ENCODE results near the gene RTL3. TPM values are rescaled to one million over a fixed set of nuclear protein-coding genes. Genes with fewer than 3 reads are reported as not detected.

The RTL3 gene
- total RNA-seq, 2 donors from 2014 or later, result not detected

DNA sequence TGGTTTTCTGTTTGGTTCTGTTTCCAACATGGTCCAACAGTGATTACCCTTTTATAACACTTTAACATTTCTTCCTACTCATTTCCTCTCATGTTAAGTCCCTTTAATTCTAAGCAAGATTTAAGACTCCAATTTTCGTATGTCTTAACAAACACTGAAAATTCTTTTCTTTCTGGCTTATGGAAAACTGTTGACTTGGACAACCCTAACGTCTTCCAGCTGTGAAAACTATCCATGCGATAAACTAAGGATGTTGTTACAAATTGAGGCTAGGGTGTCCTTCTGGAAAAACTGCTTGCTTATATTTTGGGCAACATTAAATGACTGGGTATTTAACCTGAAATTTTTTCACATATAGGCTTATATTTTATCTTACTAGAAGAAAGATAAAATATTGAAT is 33.9 kb upstream of the RTL3 start:
- H3K36me3 ChIP-seq, result no peaks in the 10 kb centered on the region
- DNase-seq, result no peak
- H3K27ac ChIP-seq, result no peak overlapping the region
- no peaks in the 10 kb centered on the region for H3K9me3 ChIP-seq
- no peak overlapping the region for H3K4me3 ChIP-seq
- TF ChIP-seq, protein P1, sequence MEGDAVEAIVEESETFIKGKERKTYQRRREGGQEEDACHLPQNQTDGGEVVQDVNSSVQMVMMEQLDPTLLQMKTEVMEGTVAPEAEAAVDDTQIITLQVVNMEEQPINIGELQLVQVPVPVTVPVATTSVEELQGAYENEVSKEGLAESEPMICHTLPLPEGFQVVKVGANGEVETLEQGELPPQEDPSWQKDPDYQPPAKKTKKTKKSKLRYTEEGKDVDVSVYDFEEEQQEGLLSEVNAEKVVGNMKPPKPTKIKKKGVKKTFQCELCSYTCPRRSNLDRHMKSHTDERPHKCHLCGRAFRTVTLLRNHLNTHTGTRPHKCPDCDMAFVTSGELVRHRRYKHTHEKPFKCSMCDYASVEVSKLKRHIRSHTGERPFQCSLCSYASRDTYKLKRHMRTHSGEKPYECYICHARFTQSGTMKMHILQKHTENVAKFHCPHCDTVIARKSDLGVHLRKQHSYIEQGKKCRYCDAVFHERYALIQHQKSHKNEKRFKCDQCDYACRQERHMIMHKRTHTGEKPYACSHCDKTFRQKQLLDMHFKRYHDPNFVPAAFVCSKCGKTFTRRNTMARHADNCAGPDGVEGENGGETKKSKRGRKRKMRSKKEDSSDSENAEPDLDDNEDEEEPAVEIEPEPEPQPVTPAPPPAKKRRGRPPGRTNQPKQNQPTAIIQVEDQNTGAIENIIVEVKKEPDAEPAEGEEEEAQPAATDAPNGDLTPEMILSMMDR (IDR thresholded peaks at IDR 0.05), result no peak
- H3K4me1 ChIP-seq, result no peaks in the 10 kb centered on the region
- no peak overlapping the region for H3K9ac ChIP-seq (ENCODE audit: low read depth in 2 of 2, low read length in 2 of 2)
- intact Hi-C loops (cut with DNase I), result no loop called here
- no peaks in the 10 kb centered on the region for H3K27me3 ChIP-seq

DNA sequence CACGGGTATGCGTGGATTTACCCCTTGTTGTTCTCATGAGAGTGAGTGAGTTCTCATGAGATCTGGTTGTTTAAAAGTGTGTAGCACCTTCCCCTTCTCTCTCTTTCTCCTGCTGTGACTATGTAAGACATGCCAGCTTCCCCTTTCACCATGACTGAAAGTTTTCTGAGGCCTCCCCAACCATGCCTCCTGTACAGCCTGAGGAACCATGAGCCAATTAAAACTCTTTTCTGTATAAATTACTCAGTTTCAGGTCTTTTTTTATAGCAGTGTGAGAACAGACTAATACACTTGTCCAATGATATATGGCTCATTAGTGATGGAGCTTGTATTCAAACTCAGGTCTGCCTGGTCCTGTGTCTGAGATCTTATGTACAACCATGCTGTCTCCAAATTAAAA is 28.5 kb upstream of the RTL3 start:
- H3K9me3 ChIP-seq, result no peaks in the 10 kb centered on the region
- H3K4me1 ChIP-seq, result no peaks in the 10 kb centered on the region
- H3K27ac ChIP-seq, result no peak overlapping the region
- TF ChIP-seq, protein P1 (IDR thresholded peaks at IDR 0.05), result no peak
- intact Hi-C loops (cut with DNase I), result no loop called here
- no peak overlapping the region for H3K9ac ChIP-seq (ENCODE audit: low read depth in 2 of 2, low read length in 2 of 2)
- no peak for DNase-seq
- H3K27me3 ChIP-seq, result no peaks in the 10 kb centered on the region
- no peaks in the 10 kb centered on the region for H3K36me3 ChIP-seq
- H3K4me3 ChIP-seq, result no peak overlapping the region

DNA sequence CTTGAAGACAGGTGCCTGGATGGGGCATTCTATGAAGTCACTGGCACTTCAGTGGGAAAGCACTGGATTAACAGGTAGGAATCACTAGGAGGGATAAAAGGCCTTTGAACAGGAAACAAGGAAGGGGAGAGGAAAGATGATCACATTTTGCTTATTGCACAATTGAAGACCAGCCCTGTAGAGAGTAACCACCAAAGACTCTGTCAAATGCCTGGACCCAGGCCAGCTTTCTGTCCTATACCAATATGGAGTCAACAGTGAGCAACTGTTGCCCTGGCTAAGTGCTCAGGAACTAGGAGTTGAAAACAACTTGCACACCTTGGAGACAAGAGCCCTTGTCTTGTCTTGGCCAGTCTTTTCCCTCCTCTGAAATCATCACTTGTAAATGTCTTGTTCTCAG is 14.1 kb upstream of the RTL3 start:
- TF ChIP-seq, protein P1 (IDR thresholded peaks at IDR 0.05), result no peak
- no peaks in the 10 kb centered on the region for H3K27me3 ChIP-seq
- H3K4me3 ChIP-seq, result no peak overlapping the region
- no peaks in the 10 kb centered on the region for H3K36me3 ChIP-seq
- no peaks in the 10 kb centered on the region for H3K4me1 ChIP-seq
- intact Hi-C loops (cut with DNase I), result no loop called here
- H3K27ac ChIP-seq, result no peak overlapping the region
- H3K9ac ChIP-seq (ENCODE audit: low read depth in 2 of 2, low read length in 2 of 2), result no peak overlapping the region
- no peaks in the 10 kb centered on the region for H3K9me3 ChIP-seq
- DNase-seq, result no peak

DNA sequence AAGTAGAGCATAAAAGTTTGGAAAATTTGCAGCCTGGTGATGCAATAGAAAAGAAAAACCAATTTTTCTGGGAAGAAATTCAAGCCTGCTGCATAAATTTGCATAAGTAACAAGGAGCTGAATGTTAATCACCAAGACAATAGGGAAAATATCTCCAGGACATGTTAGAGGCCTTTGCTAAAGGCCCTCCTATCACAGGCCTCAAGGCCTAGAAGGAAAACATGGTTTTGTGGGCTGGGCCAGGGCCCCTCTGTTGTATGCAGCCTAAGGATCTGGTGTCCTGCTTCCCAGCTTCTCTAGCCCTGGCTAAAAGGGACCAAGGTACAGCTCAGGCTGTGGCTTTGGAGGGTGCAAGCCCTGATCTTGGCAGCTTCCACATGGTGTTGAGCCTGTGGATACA is 6.2 kb upstream of the RTL3 start:
- no peak for DNase-seq
- H3K4me3 ChIP-seq, result no peak overlapping the region
- H3K4me1 ChIP-seq, result no peaks in the 10 kb centered on the region
- H3K9ac ChIP-seq (ENCODE audit: low read depth in 2 of 2, low read length in 2 of 2), result no peak overlapping the region
- TF ChIP-seq, protein P1 (IDR thresholded peaks at IDR 0.05), result no peak
- H3K27ac ChIP-seq, result no peak overlapping the region
- no peaks in the 10 kb centered on the region for H3K9me3 ChIP-seq
- intact Hi-C loops (cut with DNase I), result no loop called here
- no peaks in the 10 kb centered on the region for H3K27me3 ChIP-seq
- H3K36me3 ChIP-seq, result no peaks in the 10 kb centered on the region

DNA sequence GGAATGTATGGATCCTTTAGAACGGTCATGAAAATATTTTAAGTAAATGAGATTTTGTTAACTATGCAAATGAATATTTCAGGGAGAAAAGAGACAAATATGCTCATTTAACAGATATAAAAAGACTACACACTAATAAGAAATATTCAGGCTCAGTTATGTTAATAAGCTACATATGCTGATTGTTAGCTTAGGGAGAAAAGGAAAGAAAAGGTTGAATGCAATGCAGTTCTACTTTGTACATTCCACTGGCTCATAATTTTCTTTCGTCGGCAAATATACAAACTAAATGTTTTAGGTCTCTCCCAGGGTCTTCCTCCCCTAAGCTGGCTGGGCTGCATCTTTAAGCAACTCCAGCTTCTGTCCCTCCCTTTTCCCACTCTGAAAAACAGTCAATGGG is 2.7 kb upstream of the RTL3 start:
- TF ChIP-seq, protein P1 (IDR thresholded peaks at IDR 0.05), result no peak
- no peaks in the 10 kb centered on the region for H3K4me1 ChIP-seq
- no peaks in the 10 kb centered on the region for H3K27me3 ChIP-seq
- no peak overlapping the region for H3K4me3 ChIP-seq
- intact Hi-C loops (cut with DNase I), result no loop called here
- no peaks in the 10 kb centered on the region for H3K9me3 ChIP-seq
- H3K27ac ChIP-seq, result no peak overlapping the region
- no peak overlapping the region for H3K9ac ChIP-seq (ENCODE audit: low read depth in 2 of 2, low read length in 2 of 2)
- DNase-seq, result no peak
- H3K36me3 ChIP-seq, result no peaks in the 10 kb centered on the region

DNA sequence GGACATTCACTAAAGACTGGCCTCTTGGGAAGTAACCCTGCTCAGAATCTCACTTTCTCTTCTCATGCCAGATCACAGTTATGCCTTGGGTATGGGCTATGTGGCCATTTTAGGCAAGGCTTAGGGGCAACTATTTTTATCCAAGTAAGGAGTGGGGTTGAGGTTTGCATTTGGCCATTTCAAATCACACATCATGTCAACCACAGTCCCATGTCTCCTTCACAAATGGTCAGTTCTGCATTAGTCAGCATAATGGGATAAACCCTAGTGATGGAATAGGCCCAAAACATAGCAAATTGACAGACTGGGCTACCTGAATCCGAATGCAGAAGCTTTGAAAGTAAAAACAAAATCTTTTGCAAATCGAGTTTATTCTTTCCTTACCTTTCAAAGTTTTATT is 827 bp upstream of the RTL3 start:
- H3K9me3 ChIP-seq, result no peaks in the 10 kb centered on the region
- no peak overlapping the region for H3K4me3 ChIP-seq
- intact Hi-C loops (cut with DNase I), result no loop called here
- DNase-seq, result no peak
- TF ChIP-seq, protein P1 (IDR thresholded peaks at IDR 0.05), result no peak
- H3K27me3 ChIP-seq, result no peaks in the 10 kb centered on the region
- H3K9ac ChIP-seq (ENCODE audit: low read depth in 2 of 2, low read length in 2 of 2), result no peak overlapping the region
- H3K4me1 ChIP-seq, result no peaks in the 10 kb centered on the region
- H3K27ac ChIP-seq, result no peak overlapping the region
- H3K36me3 ChIP-seq, result no peaks in the 10 kb centered on the region

All from colonic mucosa (tissue), 4 donors.